RWPE2 (cell line): ENCODE measurements around the gene TERC.

ENCODE experiments used
- ATAC-seq: fragments of 200-7000 bp; cut with Tn5 transposase; 3 replicates; pipeline ENCODE4 v1.9.1; 2021; ENCODE audit warnings: low read depth
- DNase-seq: peaks from one replicate; pipeline ENCODE4 v3.0.0-alpha.2; 2020; ENCODE audit warnings: low spot score
- H3K27ac ChIP-seq: fragments of 450-650 bp; 2 replicates; pipeline ENCODE4 v1.5.1; 2017; ENCODE audit warnings: mild to moderate bottlenecking; ENCODE audit not compliant: poor library complexity, severe bottlenecking
- H3K27me3 ChIP-seq: fragments of 250-450 bp; sonication (Bioruptor Pico); 2 replicates; pipeline ENCODE4 v1.5.1; 2021; ENCODE audit warnings: mild to moderate bottlenecking, moderate library complexity; ENCODE audit not compliant: insufficient read depth, poor library complexity, severe bottlenecking
- H3K36me3 ChIP-seq: fragments of 250-450 bp; sonication (Bioruptor Pico); 2 replicates; pipeline ENCODE4 v1.5.1; 2020; ENCODE audit warnings: low read depth, mild to moderate bottlenecking, moderate library complexity
- H3K4me1 ChIP-seq: fragments of 250-450 bp; sonication (Bioruptor Pico); 2 replicates; pipeline ENCODE4 v1.5.1; 2021; ENCODE audit warnings: mild to moderate bottlenecking, moderate library complexity; ENCODE audit not compliant: insufficient read depth, poor library complexity, severe bottlenecking
- H3K4me3 ChIP-seq: fragments of 250-450 bp; sonication (Bioruptor Pico); 2 replicates; pipeline ENCODE4 v1.5.1; 2021; ENCODE audit warnings: mild to moderate bottlenecking, moderate library complexity; ENCODE audit not compliant: severe bottlenecking
- H3K9me3 ChIP-seq: fragments of 250-450 bp; sonication (Bioruptor Pico); 2 replicates; pipeline ENCODE4 v1.5.1; 2021; ENCODE audit warnings: mild to moderate bottlenecking, moderate library complexity; ENCODE audit not compliant: severe bottlenecking
- TF ChIP-seq, protein P1 (sequence below): fragments of 450-650 bp; IDR thresholded peaks from one replicate; pipeline ENCODE4 v1.5.1; 2017; ENCODE audit warnings: mild to moderate bottlenecking, moderate library complexity; ENCODE audit not compliant: poor library complexity, severe bottlenecking

The TERC gene

DNA sequence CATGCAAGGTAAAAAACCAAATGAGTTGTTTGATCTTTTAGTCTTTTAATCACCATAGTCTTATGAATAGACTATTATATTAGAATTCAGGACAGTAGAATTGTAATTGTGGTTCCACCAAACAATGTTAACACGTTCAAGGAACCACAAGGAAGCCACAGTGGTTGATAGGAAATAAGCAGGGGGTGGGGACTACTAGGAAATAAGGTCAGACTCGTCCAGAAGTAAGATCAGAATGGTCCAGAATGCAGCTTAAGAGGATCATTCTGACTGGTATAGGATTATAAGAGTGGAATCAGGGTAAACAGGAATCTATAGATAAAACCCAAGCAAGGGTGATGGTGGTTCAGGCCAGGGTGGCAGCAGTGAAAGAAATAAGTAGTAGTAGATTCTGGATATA, 15.9 kb upstream of the TERC start:
- Histone ChIP-seq H3K36me3 (peaks cover 99% of the 10 kb centered on the region), H3K9me3 (no peaks in the 10 kb centered on the region), H3K4me1 (no peaks in the 10 kb centered on the region), H3K27ac (no peak overlapping the region), H3K4me3 (no peak overlapping the region), H3K27me3 (no peaks in the 10 kb centered on the region)
- TF ChIP-seq, protein P1, sequence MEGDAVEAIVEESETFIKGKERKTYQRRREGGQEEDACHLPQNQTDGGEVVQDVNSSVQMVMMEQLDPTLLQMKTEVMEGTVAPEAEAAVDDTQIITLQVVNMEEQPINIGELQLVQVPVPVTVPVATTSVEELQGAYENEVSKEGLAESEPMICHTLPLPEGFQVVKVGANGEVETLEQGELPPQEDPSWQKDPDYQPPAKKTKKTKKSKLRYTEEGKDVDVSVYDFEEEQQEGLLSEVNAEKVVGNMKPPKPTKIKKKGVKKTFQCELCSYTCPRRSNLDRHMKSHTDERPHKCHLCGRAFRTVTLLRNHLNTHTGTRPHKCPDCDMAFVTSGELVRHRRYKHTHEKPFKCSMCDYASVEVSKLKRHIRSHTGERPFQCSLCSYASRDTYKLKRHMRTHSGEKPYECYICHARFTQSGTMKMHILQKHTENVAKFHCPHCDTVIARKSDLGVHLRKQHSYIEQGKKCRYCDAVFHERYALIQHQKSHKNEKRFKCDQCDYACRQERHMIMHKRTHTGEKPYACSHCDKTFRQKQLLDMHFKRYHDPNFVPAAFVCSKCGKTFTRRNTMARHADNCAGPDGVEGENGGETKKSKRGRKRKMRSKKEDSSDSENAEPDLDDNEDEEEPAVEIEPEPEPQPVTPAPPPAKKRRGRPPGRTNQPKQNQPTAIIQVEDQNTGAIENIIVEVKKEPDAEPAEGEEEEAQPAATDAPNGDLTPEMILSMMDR = no peak
- DNase-seq (no peak), ATAC-seq (no peak)

DNA sequence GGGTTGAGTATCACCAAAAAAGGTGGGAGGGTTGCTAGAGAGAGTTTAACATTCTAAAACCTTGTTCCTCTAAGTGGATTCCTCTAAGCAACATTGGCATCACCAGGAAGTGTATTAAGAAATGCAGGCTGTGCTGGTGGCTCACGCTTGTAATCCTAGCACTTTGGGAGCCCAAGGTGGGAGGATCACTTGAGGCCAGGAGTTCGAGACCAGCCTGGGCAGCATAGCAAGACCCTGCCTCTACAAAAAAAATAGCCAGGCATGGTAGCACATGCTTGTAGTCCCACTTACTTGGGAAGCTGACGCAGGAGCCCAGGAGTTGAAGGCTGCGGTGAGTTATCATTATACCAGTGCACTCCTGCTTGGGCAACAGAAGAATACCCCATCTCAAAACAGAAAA, 13.0 kb upstream of the TERC start:
- TF ChIP-seq, protein P1 = no peak
- DNase-seq = no peak
- no peak overlapping the region for H3K4me3 ChIP-seq
- H3K9me3 ChIP-seq = no peaks in the 10 kb centered on the region
- H3K36me3 ChIP-seq = peaks cover 88% of the 10 kb centered on the region
- no peak for ATAC-seq
- H3K4me1 ChIP-seq = peaks cover 8% of the 10 kb centered on the region
- H3K27me3 ChIP-seq = no peaks in the 10 kb centered on the region
- H3K27ac ChIP-seq = no peak overlapping the region

DNA sequence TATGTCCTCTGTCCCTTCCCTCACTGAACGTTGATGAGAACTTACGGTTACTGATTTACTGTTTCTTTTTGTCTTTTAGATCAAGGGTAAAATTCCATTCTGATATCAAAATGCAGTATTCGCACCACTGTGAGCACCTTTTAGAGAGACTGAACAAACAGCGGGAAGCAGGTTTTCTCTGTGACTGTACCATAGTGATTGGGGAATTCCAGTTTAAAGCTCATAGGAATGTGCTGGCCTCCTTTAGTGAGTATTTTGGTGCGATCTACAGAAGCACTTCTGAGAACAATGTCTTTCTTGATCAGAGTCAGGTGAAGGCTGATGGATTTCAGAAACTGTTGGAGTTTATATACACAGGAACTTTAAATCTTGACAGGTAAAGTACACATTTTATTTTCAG, 9.3 kb upstream of the TERC start:
- H3K4me1 ChIP-seq = peaks cover 8% of the 10 kb centered on the region
- peak overlapping the region; percentile 86 for H3K27ac ChIP-seq
- DNase-seq = no peak
- H3K9me3 ChIP-seq = no peaks in the 10 kb centered on the region
- no peaks in the 10 kb centered on the region for H3K27me3 ChIP-seq
- TF ChIP-seq, protein P1 = no peak
- no peak for ATAC-seq
- peak overlapping the region; percentile 92 for H3K4me3 ChIP-seq
- peaks cover 52% of the 10 kb centered on the region for H3K36me3 ChIP-seq

DNA sequence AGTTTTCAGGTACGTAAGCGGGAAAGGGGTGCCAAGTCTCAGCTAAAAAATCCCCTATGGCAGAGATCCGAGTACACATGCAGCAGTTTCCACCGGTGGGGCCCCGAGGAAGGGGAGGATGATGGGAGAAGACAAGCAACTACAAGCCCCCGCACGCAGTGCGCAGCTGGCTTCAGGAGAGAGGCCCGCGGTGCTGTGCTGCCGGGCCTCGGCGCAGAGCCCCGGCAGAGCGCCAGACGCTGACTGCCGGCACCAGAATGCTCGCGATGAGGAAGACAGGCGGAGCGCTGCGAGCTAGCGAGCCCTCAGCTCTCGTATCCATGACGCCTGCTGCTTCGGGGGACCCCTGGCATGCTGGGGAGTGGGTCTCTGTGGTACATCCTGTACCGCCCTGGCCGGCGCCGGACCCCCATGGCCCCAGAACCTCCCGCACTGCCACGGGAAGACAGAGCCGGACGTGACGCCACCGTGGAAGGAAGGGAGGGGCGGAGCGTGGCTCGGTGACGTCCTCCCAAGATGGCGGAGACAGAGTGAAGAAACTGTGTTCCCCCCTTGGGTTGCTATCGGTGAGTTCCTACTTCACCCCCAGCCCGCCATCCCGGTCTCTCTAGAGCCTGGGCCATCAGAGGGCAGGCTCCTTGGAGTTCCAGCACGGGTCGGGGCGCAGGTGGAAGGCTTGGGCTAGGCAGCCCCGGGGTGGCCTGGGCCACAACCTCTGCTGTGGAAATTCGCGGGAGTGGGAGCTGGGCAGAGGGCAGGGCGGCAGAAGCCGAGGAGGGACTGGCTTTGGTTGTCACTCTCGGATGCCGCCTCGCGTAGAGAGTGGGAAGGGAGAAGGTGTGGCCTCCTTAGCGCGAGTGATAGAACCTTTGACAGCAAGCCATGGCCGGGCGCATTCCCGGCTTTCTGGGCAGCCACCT, 8.3 kb upstream of the TERC start, which contains the start of gene MYNN:
Gene MYNN, plus strand, starts transcription at position 500 of the 920 bp plus-strand sequence. CDS start 900 bp downstream, outside the sequence.
- TF ChIP-seq, protein P1 = peak; percentile 11
- DNase-seq (peak; percentile 86), ATAC-seq (peak; percentile 79)
- Histone ChIP-seq H3K4me1 (peaks cover 8% of the 10 kb centered on the region), H3K4me3 (peak within 1 kb of the TSS; percentile 92), H3K9me3 (no peaks in the 10 kb centered on the region), H3K27me3 (no peaks in the 10 kb centered on the region), H3K27ac (peak within 1 kb of the TSS; percentile 86), H3K36me3 (peaks cover 42% of the 10 kb centered on the region)
